Endodermal cell (in vitro differentiated cells): ENCODE results near the gene PHTF1. TPM values are rescaled to one million over a fixed set of nuclear protein-coding genes. Genes with fewer than 3 reads are reported as not detected.
A peak's percentile ranks its signal among the peaks of the same experiment; 100 is the strongest.
"Not testable (repeated sequence)": the region's sequence is repeated elsewhere in the genome, so short reads cannot be mapped to it uniquely, and the experiment has no call there.

ENCODE experiments used
- DNase-seq: peaks from one replicate; pipeline ENCODE4 v3.0.0-alpha.2; 2017
- H3K27ac ChIP-seq: 2 replicates; pipeline ENCODE4 v1.5.1; 2013; ENCODE audit warnings: mild to moderate bottlenecking, low read depth, low read length, moderate library complexity
- H3K27me3 ChIP-seq: 2 replicates; pipeline ENCODE4 v1.6.1; 2013; ENCODE audit warnings: mild to moderate bottlenecking, low read length, moderate library complexity; ENCODE audit not compliant: insufficient read depth, control insufficient read depth, poor library complexity, severe bottlenecking
- H3K36me3 ChIP-seq: 2 replicates; pipeline ENCODE4 v1.7.0; 2013; ENCODE audit warnings: mild to moderate bottlenecking, low read length, moderate library complexity; ENCODE audit not compliant: control insufficient read depth, insufficient read depth
- H3K4me1 ChIP-seq: one replicate; pipeline ENCODE4 v1.7.0; 2013; ENCODE audit warnings: low read length; ENCODE audit not compliant: control insufficient read depth, insufficient read depth
- H3K4me3 ChIP-seq: 2 replicates; pipeline ENCODE4 v1.5.1; 2013; ENCODE audit warnings: mild to moderate bottlenecking, low read length, moderate library complexity
- H3K9ac ChIP-seq: 2 replicates; pipeline ENCODE4 v1.6.1; 2013; ENCODE audit warnings: mild to moderate bottlenecking, low read length, moderate library complexity; ENCODE audit not compliant: poor library complexity, severe bottlenecking; ENCODE audit errors: extremely low read depth
- H3K9me3 ChIP-seq: 2 replicates; pipeline ENCODE4 v1.6.1; 2013; ENCODE audit warnings: mild to moderate bottlenecking, low read length, moderate library complexity; ENCODE audit not compliant: control insufficient read depth
- H3K27ac Mint-ChIP-seq: 2 replicates; pipeline ENCODE4 v1.8.0; 2020; ENCODE audit warnings: mixed read lengths
- H3K27me3 Mint-ChIP-seq: 2 replicates; pipeline ENCODE4 v1.8.0; 2021; ENCODE audit warnings: mild to moderate bottlenecking, mixed read lengths; ENCODE audit not compliant: insufficient read depth
- H3K36me3 Mint-ChIP-seq: 2 replicates; pipeline ENCODE4 v1.8.0; 2020; ENCODE audit warnings: low read depth, mixed read lengths
- H3K4me1 Mint-ChIP-seq: 2 replicates; pipeline ENCODE4 v1.8.0; 2020; ENCODE audit warnings: mixed read lengths
- H3K4me3 Mint-ChIP-seq: 2 replicates; pipeline ENCODE4 v1.8.0; 2020; ENCODE audit warnings: mild to moderate bottlenecking, moderate library complexity, mixed read lengths
- H3K9me3 Mint-ChIP-seq: 2 replicates; pipeline ENCODE4 v1.8.0; 2020; ENCODE audit warnings: mild to moderate bottlenecking, mixed read lengths
- WGBS, 2 experiments: methylation state at CpG; one replicate each; pipeline versions ENCODE4 v1.1.5 to v1.1.7; 2013; ENCODE audit warnings: missing lambda C conversion rate in 2 of 2, mixed read lengths in 1 of 2; ENCODE audit not compliant: insufficient coverage in 1 of 2, insufficient read length in 1 of 2; 5-methylcytosine and 5-hydroxymethylcytosine counted together
- total RNA-seq, 2 donors: library from RNA; stranded (reverse); fragmentation: NEBNext Ultra II Directional in 1 of 2; extraction: Animal tissue kit (Norgen Biotek cat#: 25700) in 1 of 2; gene quantifications; 2 replicates in 1 of 2; 3 replicates in 1 of 2; pipeline ENCODE4 v1.2.1, GENCODE V29; 2021
- TF ChIP-seq, protein P1 (sequence below): fragments of 200-600 bp; sonication (generic); conservative IDR thresholded peaks from 2 replicates; pipeline ENCODE4 v1.5.0; 2021; ENCODE audit warnings: antibody characterized with exemption, mild to moderate bottlenecking

Gene PHTF1
- total RNA-seq, 2 donors from 2014 or later = 43.8 to 56.5 TPM

DNA sequence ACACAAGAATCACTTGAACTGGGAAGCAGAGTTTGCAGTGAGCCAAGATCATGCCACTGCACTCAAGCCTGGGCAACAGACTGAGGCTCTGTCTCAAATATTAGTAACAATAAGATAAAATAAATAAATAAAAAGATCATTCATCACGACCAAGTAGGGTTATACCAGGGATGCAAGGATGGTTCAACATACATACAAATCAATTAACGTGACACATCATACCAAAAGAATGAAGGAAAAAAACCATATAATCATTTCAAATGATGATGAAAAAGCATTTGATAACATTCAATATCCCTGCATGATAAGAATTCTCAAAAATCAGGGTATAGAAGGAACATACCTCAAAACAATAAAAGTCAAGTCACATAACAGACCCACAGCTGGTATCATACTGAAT is 38.3 kb downstream of the PHTF1 start:
- Mint-ChIP-seq H3K9me3 (peaks cover 66% of the 10 kb centered on the region), H3K4me3 (no peak overlapping the region), H3K27ac (no peak overlapping the region), H3K4me1 (no peaks in the 10 kb centered on the region), H3K27me3 (no peaks in the 10 kb centered on the region), H3K36me3 (peaks cover 85% of the 10 kb centered on the region)
- no peak overlapping the region for H3K9ac ChIP-seq
- H3K4me3 ChIP-seq = no peak overlapping the region
- DNase-seq = no peak
- WGBS, 2 experiments = 100% methylated on average over 2 of the region's 2 CpGs; no CpG with 5 or more reads in 1 of the 2 experiments
- TF ChIP-seq, protein P1, sequence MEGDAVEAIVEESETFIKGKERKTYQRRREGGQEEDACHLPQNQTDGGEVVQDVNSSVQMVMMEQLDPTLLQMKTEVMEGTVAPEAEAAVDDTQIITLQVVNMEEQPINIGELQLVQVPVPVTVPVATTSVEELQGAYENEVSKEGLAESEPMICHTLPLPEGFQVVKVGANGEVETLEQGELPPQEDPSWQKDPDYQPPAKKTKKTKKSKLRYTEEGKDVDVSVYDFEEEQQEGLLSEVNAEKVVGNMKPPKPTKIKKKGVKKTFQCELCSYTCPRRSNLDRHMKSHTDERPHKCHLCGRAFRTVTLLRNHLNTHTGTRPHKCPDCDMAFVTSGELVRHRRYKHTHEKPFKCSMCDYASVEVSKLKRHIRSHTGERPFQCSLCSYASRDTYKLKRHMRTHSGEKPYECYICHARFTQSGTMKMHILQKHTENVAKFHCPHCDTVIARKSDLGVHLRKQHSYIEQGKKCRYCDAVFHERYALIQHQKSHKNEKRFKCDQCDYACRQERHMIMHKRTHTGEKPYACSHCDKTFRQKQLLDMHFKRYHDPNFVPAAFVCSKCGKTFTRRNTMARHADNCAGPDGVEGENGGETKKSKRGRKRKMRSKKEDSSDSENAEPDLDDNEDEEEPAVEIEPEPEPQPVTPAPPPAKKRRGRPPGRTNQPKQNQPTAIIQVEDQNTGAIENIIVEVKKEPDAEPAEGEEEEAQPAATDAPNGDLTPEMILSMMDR = no peak
- H3K36me3 ChIP-seq = peaks cover 91% of the 10 kb centered on the region
- H3K4me1 ChIP-seq = no peaks in the 10 kb centered on the region
- no peaks in the 10 kb centered on the region for H3K27me3 ChIP-seq
- H3K9me3 ChIP-seq = peaks cover 62% of the 10 kb centered on the region
- H3K27ac ChIP-seq = no peak overlapping the region

DNA sequence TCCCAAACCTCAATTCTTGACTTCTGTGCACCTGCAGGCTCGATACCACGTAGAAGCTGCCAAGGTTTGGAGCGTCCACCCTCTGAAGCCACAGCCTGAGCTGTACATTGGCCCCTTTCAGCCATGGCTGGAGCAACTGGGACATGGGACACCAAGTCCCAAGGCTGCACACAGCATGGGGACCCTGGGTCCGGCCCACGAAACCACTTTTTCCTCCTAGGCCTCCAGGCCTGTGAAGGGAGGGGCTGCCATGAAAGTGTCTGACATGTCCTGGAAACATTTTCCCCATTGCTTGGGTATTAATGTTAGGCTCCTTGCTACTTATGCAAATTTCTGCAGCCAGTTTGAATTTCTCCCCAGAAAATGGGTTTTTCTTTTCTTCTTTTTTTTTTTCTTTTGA is 40.7 kb downstream of the PHTF1 start:
- Histone ChIP-seq H3K9me3 (peaks cover 67% of the 10 kb centered on the region), H3K4me3 (peak overlapping the region; percentile 35), H3K36me3 (peaks cover 81% of the 10 kb centered on the region)
- DNase-seq, H3K9ac ChIP-seq, H3K4me1 ChIP-seq, H3K27me3 Mint-ChIP-seq, H3K27ac Mint-ChIP-seq, H3K27me3 ChIP-seq, H3K4me3 Mint-ChIP-seq, H3K27ac ChIP-seq, H3K4me1 Mint-ChIP-seq: not testable (repeated sequence)
- Mint-ChIP-seq H3K9me3 (peaks cover 65% of the 10 kb centered on the region), H3K36me3 (peaks cover 83% of the 10 kb centered on the region)
- WGBS, 2 experiments = 95 to 97% methylated on average over 3 to 5 of the region's 5 CpGs

DNA sequence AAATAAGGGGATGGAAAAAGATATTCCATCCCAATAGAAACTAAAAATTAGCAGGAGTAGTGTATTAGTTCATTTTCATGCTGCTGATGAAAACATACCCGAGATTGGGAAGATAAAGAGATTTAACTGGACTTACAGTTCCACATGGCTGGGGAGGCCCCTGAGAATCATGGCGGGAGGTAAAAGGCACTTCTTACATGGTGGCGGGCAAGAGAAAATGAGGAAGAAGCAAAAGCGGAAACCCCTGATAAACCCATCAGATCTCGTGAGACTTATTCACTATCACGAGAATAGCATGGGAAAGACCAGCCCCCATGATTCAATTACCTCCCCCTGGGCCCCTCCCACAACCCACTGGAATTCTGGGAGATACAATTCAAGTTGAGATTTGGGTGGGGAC is 41.8 kb downstream of the PHTF1 start:
- not testable (repeated sequence) for H3K4me1 Mint-ChIP-seq, H3K27ac ChIP-seq, H3K27me3 Mint-ChIP-seq, H3K4me3 Mint-ChIP-seq, H3K27ac Mint-ChIP-seq, DNase-seq, H3K27me3 ChIP-seq, H3K9ac ChIP-seq, H3K4me1 ChIP-seq
- peaks cover 67% of the 10 kb centered on the region for H3K9me3 ChIP-seq
- peak overlapping the region; percentile 16 for H3K4me3 ChIP-seq
- Mint-ChIP-seq H3K36me3 (peaks cover 81% of the 10 kb centered on the region), H3K9me3 (peaks cover 59% of the 10 kb centered on the region)
- H3K36me3 ChIP-seq = peaks cover 81% of the 10 kb centered on the region
- WGBS, 2 experiments = 89 to 100% methylated on average over 1 to 6 of the region's 6 CpGs

DNA sequence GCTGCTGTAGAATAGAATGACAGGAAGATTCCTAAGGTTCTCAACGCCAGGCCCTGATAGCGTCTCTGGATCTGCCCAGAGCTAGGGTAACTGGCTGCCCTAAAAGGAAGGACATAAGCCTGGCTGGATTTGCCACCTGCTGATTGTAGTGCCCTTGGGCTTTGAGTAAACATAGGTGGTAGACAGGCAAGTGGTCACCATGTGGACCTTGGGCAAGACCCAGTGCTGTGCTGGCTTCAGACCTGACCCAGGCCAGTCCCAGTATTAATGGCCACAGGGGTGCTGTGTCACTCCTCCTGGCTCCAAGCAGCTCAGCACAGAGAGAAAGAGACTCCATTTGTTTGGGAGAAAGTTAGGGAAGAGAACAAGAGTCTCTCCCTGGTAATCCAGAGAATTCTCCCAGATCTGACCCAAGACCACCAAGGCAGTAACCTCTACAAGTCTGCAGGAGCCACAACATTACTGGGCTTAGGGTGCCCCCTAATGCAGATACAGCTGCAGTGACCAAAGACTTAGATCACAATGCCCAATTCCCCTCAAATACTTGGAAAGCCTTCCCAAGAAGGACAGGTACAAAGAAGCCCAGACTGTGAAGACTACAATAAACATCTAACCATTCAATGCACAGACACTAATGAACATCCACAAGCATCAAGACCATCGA is 44.5 kb downstream of the PHTF1 start:
- H3K27ac Mint-ChIP-seq = peak overlapping the region; percentile 42
- H3K27me3 Mint-ChIP-seq = no peaks in the 10 kb centered on the region
- peaks cover 79% of the 10 kb centered on the region for H3K36me3 Mint-ChIP-seq
- TF ChIP-seq, protein P1 = peak; percentile 66
- no peak overlapping the region for H3K4me3 ChIP-seq
- H3K4me3 Mint-ChIP-seq = no peak overlapping the region
- H3K9me3 Mint-ChIP-seq = peaks cover 33% of the 10 kb centered on the region
- peaks cover 6% of the 10 kb centered on the region for H3K4me1 Mint-ChIP-seq
- DNase-seq = peak; percentile 54
- no peak overlapping the region for H3K27ac ChIP-seq
- no peaks in the 10 kb centered on the region for H3K27me3 ChIP-seq
- H3K4me1 ChIP-seq = peaks cover 3% of the 10 kb centered on the region
- peaks cover 77% of the 10 kb centered on the region for H3K36me3 ChIP-seq
- H3K9ac ChIP-seq = no peak overlapping the region
- peaks cover 42% of the 10 kb centered on the region for H3K9me3 ChIP-seq
- WGBS, 2 experiments = 97% methylated on average over 3 of the region's 3 CpGs; no CpG with 5 or more reads in 1 of the 2 experiments
